CD1c-positive myeloid dendritic cell (primary cell): ENCODE data around the gene TTC28.
"Not testable (repeated sequence)": the region's sequence is repeated elsewhere in the genome, so short reads cannot be mapped to it uniquely, and the experiment has no call there.

Experiments used
- DNase-seq: peaks from one replicate; pipeline ENCODE4 v3.0.0-alpha.2; 2016; ENCODE audit errors: extremely low spot score

The TTC28 gene

GRCh38 chr22:28229566-28230485, 449.8 kb downstream of the TTC28 start:
- DNase-seq, result no peak

- DNase-seq, result no peak
Observed at GRCh38 chr22:28223826-28224225, 455.8 kb downstream of the TTC28 start.

- no peak for DNase-seq
Observed at GRCh38 chr22:28222976-28223745, 456.5 kb downstream of the TTC28 start.

DNA sequence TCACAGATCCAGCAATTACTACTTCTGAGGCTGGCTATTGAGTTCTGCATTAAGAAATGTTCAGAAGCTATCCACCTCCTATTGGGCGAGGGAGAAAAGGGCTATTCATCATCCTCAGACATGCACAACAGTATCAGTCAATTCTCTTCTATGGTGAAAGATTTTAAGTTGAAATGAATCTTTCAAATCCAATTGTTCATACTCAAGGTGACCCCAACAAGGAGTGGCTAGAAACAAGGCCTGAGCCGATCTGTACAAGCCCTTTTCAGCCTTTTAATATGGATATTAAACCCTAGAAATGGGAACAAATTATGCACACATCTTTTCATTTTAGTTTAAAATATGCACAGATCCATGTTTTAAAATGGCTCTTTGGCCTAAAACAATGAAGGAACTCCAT, 457.1 kb downstream of the TTC28 start:
- DNase-seq, result no peak

GRCh38 chr22:28222052-28222451, 457.6 kb downstream of the TTC28 start:
- DNase-seq, result no peak

DNA sequence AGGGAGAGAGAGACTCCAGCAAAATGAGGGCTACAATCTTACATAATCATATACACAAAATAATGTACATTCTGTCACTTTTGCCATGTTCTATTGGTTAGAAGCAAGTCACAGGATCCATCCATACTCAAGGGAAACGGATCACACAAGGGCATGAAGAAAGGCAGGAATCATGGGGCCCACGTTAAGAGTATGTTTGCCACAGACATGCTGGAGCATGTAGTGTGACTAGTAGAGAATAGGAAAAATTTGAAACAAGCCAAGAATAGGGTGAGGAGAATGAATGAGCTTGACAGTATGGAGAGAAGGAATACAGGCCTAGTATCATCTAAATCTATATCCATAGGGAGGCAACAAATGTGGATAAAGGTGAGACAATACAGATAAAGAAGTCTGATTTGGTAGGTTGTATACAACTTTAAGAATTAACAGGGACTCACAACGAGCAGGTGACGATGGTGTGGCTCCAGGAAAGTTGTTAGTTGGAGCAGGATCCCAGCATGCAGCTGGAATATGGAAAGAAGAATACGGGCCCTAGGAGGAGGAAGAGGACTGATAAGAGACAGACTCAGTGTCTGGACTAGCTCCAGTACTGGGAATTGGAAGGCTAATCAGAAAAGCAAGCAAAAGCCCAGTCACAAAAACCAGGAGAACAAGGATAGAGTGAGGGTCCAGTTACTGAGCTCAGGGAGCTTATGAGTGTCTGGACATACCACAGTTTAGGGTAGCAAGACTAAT, 458.8 kb downstream of the TTC28 start:
- DNase-seq, result no peak

- DNase-seq, result no peak
Observed at GRCh38 chr22:28217277-28217676, 462.4 kb downstream of the TTC28 start.

GRCh38 chr22:28214750-28215149, 464.9 kb downstream of the TTC28 start:
- DNase-seq, result not testable (repeated sequence)

GRCh38 chr22:28209457-28209856, 470.2 kb downstream of the TTC28 start:
- DNase-seq, result not testable (repeated sequence)

GRCh38 chr22:28208787-28209186, 470.9 kb downstream of the TTC28 start:
- DNase-seq, result no peak

- no peak for DNase-seq
Observed at GRCh38 chr22:28208036-28208435, 471.6 kb downstream of the TTC28 start.

DNA sequence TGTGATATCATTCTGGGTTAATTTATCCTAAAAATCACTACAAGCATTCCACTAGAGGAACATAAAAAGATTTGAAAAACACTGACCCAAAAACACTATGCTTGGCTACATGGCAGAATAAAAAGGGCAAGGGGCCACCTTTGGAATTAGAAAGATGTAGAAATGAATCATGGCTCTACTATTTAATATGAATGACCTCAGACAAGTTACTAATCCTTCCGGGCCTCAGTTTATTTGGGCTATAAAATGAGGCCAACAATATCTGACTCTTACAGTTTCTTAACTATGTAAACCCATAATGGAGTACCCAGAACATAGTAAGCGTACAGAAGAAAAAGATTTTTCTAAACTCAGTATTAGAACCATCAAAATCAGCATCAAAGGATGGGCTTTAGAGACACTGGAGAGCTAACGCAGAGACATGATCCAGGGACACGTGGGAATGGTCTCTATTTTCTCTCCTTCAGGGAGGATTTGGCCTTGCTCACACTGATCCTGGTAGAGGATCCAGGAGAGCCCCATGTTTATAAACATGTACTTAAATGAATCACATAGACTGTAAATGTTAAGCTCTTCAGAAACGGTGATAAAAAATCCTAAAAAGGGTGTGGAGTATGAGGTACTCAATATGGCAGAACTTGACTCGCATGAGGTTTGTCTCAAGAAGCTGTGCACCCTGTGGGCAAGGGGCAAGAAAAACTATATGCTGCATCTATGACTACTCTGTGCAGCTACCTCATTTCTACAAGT, 472.2 kb downstream of the TTC28 start:
- DNase-seq, result no peak

DNA sequence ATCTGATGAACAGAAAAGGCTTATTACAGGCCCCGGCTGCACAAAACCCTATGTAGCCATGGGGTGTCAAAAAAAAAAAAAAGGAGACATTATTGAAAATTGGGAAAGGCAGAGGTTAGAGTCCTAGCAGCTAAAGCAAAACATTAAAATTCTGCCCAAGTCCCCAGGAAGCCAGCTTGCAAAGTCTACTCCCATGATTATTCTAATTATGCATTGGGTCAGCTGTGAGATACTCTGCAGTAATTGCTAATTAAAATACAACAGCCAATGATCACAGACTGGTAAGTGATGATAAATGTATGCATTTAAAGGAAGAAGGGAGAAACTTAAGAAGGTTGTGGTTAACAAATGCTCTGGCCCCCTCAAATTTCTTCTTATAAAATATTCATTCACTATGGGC, 473.7 kb downstream of the TTC28 start:
- no peak for DNase-seq

- DNase-seq, result no peak
Observed at GRCh38 chr22:28204382-28204781, 475.3 kb downstream of the TTC28 start.

- DNase-seq, result no peak
Observed at GRCh38 chr22:28203286-28203685, 476.4 kb downstream of the TTC28 start.

DNA sequence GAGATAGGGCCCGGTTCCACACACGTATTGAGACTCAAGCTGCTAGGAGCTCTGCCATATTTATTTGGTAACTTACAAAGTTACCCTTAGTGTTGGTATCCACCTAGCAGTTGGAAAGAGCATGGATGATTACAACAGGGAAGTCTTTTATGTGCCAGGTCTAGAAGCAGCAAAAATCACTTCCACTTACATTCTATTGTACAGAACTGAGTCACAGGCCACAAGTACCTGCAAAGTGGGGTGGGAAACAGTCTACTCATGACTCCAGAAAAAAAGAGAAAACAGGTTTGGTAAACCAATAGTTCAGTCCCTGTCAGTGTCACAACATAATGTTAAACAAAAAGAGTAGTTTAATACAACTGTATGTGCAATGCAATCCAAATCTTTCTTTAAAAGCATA, 480.9 kb downstream of the TTC28 start:
- no peak for DNase-seq

GRCh38 chr22:28191571-28191970, 488.1 kb downstream of the TTC28 start:
- not testable (repeated sequence) for DNase-seq

DNA sequence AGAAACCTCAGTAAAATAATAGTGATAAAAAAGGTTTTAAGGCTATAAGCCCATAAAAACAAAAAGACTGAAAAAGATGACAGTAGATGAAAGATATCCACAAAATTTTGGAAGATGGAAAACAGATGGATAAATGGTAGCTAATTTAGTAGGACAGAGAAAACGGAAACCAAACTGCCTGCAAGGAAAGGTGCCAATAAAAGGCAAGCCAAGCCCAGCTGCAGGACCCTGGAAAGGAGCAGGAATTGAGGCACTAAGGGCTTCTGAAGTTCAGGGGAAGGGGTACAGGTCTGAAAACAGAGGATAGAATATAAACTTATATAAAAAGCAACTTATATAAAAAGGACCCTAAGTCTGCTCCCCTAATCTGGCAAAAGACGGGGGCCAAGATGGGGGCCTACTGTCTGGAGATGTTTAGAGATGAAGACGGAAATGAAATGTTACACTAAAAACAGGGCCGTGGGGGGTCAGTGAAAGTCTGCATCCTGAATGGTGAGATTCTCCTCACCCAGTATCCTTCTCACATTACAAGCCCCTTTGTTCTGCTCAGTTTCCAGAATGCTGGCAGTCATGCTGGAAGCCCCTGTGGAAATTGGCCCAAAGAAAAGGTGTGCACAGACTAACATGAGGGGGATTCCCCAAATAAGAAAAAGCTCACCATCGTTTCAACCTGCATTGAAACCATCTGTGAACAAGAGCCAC, 491.3 kb downstream of the TTC28 start:
- DNase-seq, result no peak

DNA sequence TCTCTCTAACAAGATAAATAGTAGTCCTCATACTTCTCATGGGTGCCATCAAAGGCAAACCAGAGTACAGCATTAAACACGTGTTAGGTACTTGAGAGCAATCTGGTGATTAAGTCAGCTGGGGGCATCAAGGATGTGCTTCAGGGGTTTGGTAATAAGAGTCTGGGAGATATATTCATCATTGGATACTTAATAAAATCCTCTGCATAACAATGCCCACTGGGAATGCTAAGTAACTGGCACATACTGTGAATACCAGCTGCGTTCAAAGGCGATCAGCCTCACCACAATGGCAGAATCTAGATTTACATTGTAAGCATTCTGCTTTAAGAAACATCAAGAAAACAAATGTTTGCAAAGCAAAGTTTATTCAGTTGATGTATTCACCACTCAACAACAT, 492.0 kb downstream of the TTC28 start:
- no peak for DNase-seq

DNA sequence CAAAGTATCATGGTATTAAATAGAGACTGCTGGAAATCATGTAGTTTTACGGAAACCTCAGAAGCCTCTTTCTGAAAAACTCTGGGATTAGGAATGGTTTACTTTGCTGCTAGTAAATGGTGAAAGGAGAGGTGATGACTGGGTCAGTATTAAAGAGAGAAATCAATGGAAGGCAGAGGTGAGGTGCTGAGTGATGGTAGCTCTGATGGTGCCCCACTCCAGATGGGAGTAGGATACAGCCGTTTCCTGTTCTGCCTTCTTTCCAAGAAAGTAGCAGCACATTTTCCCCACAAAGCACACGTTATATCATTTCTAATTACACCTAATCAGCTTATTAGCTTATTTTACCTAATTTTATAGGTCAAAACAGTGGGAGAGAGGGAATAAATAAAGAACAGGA, 493.0 kb downstream of the TTC28 start:
- no peak for DNase-seq

DNA sequence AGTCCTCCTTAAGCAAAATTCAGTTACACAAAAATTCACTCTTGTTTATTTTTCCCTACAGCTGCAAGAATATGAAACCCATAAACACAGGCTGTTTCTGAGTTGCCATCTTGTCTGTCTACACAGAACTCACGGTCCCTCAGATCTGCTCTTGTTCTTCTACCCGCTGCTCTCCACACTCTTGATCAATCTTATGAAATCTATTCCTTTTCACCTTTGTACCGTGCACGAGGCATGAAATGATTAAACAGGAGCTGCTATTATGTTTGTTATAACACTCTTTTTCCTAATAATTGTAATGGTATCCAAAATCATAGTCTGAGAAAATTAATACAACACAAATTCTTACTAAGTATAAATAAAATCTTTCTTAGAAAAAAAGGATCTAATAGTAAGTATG, 494.5 kb downstream of the TTC28 start:
- no peak for DNase-seq
